Kidney (tissue), 14 donors: Measurements from ENCODE around the gene RBBP9. TPM values are rescaled to one million over a fixed set of nuclear protein-coding genes. Genes with fewer than 3 reads are reported as not detected.
"Not testable (repeated sequence)": the region's sequence is repeated elsewhere in the genome, so short reads cannot be mapped to it uniquely, and the experiment has no call there.

Source experiments
- DNase-seq, 5 donors: peaks; one replicate each; pipeline ENCODE4 v3.0.0-alpha.2; 2013 to 2020
- FAIRE-seq: peaks from 2 replicates; lab custom pipeline; 2012; peaks lifted over from hg19 to GRCh38; lab: Jason Lieb, UNC
- H3K27ac ChIP-seq, 2 donors: one replicate each; pipeline ENCODE4 v1.7.0; 2013; ENCODE audit warnings: low read depth in 2 of 2, low read length in 2 of 2, inconsistent platforms in 1 of 2
- H3K27me3 ChIP-seq: one replicate; pipeline ENCODE4 v1.7.1; 2013; ENCODE audit warnings: low read length, inconsistent platforms; ENCODE audit not compliant: control insufficient read depth, insufficient read depth
- H3K36me3 ChIP-seq, 3 donors: one replicate each; pipeline versions ENCODE4 v1.7.0 to v1.7.1; 2013; ENCODE audit warnings: low read length in 3 of 3, control low read depth in 1 of 3, inconsistent platforms in 1 of 3; ENCODE audit not compliant: insufficient read depth in 3 of 3, control insufficient read depth in 2 of 3
- H3K4me1 ChIP-seq, 3 donors: one replicate each; pipeline versions ENCODE4 v1.7.0 to v1.7.1; 2013; ENCODE audit warnings: low read length in 3 of 3, inconsistent platforms in 1 of 3, low read depth in 1 of 3; ENCODE audit not compliant: control insufficient read depth in 2 of 3, insufficient read depth in 2 of 3
- H3K4me3 ChIP-seq, 3 donors: one replicate each; pipeline versions ENCODE4 v1.7.0 to v1.8.1; 2013; ENCODE audit warnings: low read length in 3 of 3, control low read depth in 1 of 3, inconsistent platforms in 1 of 3
- H3K9ac ChIP-seq, 3 donors: one replicate each; pipeline versions ENCODE4 v1.7.0 to v1.7.1; 2013; ENCODE audit warnings: low read length in 3 of 3, control low read depth in 1 of 3, inconsistent platforms in 1 of 3
- H3K9me3 ChIP-seq, 3 donors: one replicate each; pipeline versions ENCODE4 v1.7.0 to v1.7.1; 2013; ENCODE audit warnings: low read length in 3 of 3, control low read depth in 1 of 3, inconsistent platforms in 1 of 3; ENCODE audit not compliant: control insufficient read depth in 2 of 3, insufficient read depth in 1 of 3
- intact Hi-C: fragments of 100-400 bp; cut with DNase I; formaldehyde crosslinking; loops from one replicate; pipeline ENCODE4 v1.11.1; 2022
- polyA plus RNA-seq: library from polyadenylated mRNA; stranded (reverse); fragments of 350-450 nt; fragmentation: Illumina TruSeq; extraction: RNeasy Lipid Tissue Mini Kit (QIAGEN cat#74804); gene quantifications from one replicate; pipeline ENCODE4 v1.2.3, GENCODE V29; 2014; ENCODE audit warnings: low read depth, low replicate concordance; ENCODE audit not compliant: insufficient read depth
- total RNA-seq: library from RNA; stranded (reverse); fragmentation: NEBNext Ultra II Directional; extraction: Animal tissue kit (Norgen Biotek cat#: 25700); gene quantifications from one replicate; pipeline ENCODE4 v1.2.1, GENCODE V29; 2021
- TF ChIP-seq, protein P1 (sequence below): IDR thresholded peaks from 3 replicates; pipeline ENCODE4 v1.5.1; 2012; ENCODE audit warnings: mild to moderate bottlenecking, moderate library complexity, borderline replicate concordance; ENCODE audit not compliant: insufficient read depth; ENCODE audit errors: extremely low read depth
- donor health status: control.
- donor health status: control.
- donor health status: control.
- donor health status: control.
- donor health status: control.
- donor health status: DM: yes; HTN: yes; CAD: no.
- donor health status: Normal renal cell carcinoma (clear cell type).

Gene RBBP9
- total and polyA plus RNA-seq, 2 donors from 2014 or later = 15.2 to 16.9 TPM

DNA sequence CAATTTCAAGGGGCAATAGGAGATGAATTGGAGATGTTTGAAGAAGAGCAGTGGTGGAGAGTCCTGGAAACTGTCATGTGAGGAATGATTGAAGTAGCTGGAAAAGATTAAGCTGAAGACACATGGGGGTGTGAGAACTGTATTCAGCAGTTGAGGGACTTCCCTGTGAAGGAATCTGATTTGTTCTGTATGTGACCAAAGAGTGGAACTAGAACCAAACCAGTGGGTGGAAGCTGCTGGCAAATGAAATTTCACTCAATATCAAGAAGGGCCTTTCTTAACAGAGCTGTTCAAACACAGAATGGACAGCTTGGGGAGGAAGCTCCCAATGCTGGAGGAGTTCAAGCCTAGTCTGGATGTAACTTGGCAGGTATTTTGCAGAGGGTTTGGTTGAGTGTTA is 32.0 kb upstream of the RBBP9 start:
- H3K9me3 ChIP-seq = no peaks in the 10 kb centered on the region
- H3K27me3 ChIP-seq = no peaks in the 10 kb centered on the region
- DNase-seq (no peak), FAIRE-seq (no peak)
- no peak overlapping the region for H3K9ac ChIP-seq
- TF ChIP-seq, protein P1, sequence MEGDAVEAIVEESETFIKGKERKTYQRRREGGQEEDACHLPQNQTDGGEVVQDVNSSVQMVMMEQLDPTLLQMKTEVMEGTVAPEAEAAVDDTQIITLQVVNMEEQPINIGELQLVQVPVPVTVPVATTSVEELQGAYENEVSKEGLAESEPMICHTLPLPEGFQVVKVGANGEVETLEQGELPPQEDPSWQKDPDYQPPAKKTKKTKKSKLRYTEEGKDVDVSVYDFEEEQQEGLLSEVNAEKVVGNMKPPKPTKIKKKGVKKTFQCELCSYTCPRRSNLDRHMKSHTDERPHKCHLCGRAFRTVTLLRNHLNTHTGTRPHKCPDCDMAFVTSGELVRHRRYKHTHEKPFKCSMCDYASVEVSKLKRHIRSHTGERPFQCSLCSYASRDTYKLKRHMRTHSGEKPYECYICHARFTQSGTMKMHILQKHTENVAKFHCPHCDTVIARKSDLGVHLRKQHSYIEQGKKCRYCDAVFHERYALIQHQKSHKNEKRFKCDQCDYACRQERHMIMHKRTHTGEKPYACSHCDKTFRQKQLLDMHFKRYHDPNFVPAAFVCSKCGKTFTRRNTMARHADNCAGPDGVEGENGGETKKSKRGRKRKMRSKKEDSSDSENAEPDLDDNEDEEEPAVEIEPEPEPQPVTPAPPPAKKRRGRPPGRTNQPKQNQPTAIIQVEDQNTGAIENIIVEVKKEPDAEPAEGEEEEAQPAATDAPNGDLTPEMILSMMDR = no peak
- intact Hi-C loops = no loop called here
- no peak overlapping the region for H3K4me3 ChIP-seq
- no peak overlapping the region for H3K27ac ChIP-seq
- H3K36me3 ChIP-seq = peaks cover 19 to 70% (median 57%) of the 10 kb centered on the region in 3 donors
- no peaks in the 10 kb centered on the region for H3K4me1 ChIP-seq

GRCh38 chr20:18527836-18528235 is 30.8 kb upstream of the RBBP9 start:
- H3K36me3 ChIP-seq = peaks cover 13 to 62% (median 48%) of the 10 kb centered on the region in 3 donors
- DNase-seq = no peak
- H3K27ac ChIP-seq = no peak overlapping the region
- H3K4me1 ChIP-seq = no peaks in the 10 kb centered on the region
- TF ChIP-seq, protein P1 = no peak
- intact Hi-C loops = no loop called here
- no peaks in the 10 kb centered on the region for H3K9me3 ChIP-seq
- no peak overlapping the region for H3K9ac ChIP-seq
- no peak for FAIRE-seq
- no peaks in the 10 kb centered on the region for H3K27me3 ChIP-seq
- no peak overlapping the region for H3K4me3 ChIP-seq

DNA sequence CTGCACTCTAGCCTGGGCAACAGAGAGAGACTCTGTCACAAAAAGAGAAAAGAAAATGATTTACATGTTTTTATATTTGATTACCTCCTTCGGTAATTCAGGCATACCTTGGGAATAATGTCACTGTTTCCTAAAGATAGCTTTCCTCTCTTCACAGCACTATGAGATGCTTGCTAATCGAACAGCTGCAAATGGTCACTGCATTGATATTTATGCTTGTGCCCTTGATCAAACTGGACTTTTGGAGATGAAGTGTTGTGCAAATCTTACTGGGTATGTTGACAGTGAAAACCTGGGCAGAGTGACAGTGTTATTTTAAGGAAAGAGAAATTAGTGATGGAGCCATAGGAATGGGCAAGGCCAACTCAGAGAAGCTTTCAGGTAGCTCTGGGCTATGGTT is 30.3 kb upstream of the RBBP9 start:
- no peak overlapping the region for H3K27ac ChIP-seq
- H3K9ac ChIP-seq = no peak overlapping the region
- H3K4me1 ChIP-seq = no peaks in the 10 kb centered on the region
- H3K36me3 ChIP-seq = peaks cover 9 to 57% (median 45%) of the 10 kb centered on the region in 3 donors
- no peaks in the 10 kb centered on the region for H3K27me3 ChIP-seq
- no peak for DNase-seq
- H3K4me3 ChIP-seq = no peak overlapping the region
- FAIRE-seq = no peak
- H3K9me3 ChIP-seq = no peaks in the 10 kb centered on the region
- TF ChIP-seq, protein P1 = no peak
- intact Hi-C loops = no loop called here

DNA sequence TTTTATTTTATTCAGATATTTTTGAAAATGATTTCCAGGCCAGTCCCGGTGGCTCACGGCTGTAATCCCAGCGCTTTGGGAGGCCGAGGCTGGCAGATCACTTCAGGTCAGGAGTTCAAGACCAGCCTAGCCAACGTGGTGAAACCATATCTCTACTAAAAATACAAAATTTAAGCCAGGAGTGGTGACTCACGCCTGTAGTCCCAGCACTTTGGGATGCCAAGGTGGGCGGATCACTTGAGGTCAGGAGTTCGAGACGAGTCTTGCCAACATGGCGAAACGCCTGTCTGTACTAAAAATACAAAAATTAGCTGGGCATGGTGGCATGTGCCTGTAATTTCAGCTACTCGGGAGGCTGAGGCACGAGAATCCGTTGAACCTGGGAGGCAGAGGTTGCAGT is 29.7 kb upstream of the RBBP9 start:
- intact Hi-C loops, H3K27ac ChIP-seq, H3K9me3 ChIP-seq, DNase-seq, H3K4me1 ChIP-seq, H3K27me3 ChIP-seq, H3K4me3 ChIP-seq, H3K9ac ChIP-seq, FAIRE-seq: not testable (repeated sequence)
- peaks cover 9 to 53% (median 44%) of the 10 kb centered on the region in 3 donors for H3K36me3 ChIP-seq
